SU-DHL-6 (cell line): ENCODE measurements around the gene UMODL1.

Source experiments
- CTCF ChIP-seq: fragments of 200-600 bp; sonication (generic); IDR thresholded peaks from one replicate; pipeline ENCODE4 v1.5.1; 2017; ENCODE audit warnings: antibody characterized with exemption, mild to moderate bottlenecking, low read length, moderate library complexity; ENCODE audit not compliant: insufficient read depth, poor library complexity, severe bottlenecking
- EZH2phosphoT487 ChIP-seq: fragments of 200-600 bp; sonication (generic), shearing (Covaris generic); conservative IDR thresholded peaks from 2 replicates; pipeline ENCODE4 v1.6.1; 2018; ENCODE audit warnings: mild to moderate bottlenecking, antibody characterized with exemption, low read length, moderate library complexity, mixed read lengths

DNA sequence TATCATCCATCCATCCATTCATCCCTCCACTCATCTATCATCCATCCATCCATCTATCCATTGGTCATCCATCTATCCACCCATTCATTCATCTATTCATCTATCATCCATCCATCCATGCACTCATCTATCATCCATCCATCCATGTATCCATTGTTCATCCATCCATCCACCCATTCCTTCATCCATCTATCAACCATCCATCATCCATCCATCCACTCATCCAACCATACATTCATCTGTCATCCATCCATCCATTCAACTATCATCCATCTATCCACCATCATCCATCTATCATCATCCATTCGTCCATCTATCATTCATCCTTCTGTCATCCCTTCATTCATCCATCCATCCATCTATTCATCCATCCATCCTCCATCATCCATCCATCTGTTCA, 61.1 kb downstream of the UMODL1 start:
- TF ChIP-seq EZH2phosphoT487 (no peak), CTCF (no peak)
